Suprapubic skin (tissue), 3 donors: ENCODE results near the gene DYRK2.
"Not testable (repeated sequence)": the region's sequence is repeated elsewhere in the genome, so short reads cannot be mapped to it uniquely, and the experiment has no call there.

Experiments
- CTCF ChIP-seq, 2 donors: fragments of 200-600 bp in 1 of 2; fragments of 450-650 bp in 1 of 2; sonication (generic) in 1 of 2; IDR thresholded peaks; one replicate each; pipeline ENCODE4 v1.5.1; 2016 to 2019; ENCODE audit warnings: antibody characterized with exemption in 2 of 2, mild to moderate bottlenecking in 1 of 2, moderate library complexity in 1 of 2
- POLR2A ChIP-seq, 2 donors: fragments of 450-650 bp; IDR thresholded peaks; one replicate each; pipeline ENCODE4 v1.6.1; 2017; ENCODE audit warnings: antibody characterized with exemption in 2 of 2, mild to moderate bottlenecking in 2 of 2, moderate library complexity in 2 of 2

GRCh38 chr12:67672507-67672906 is 24.0 kb downstream of the DYRK2 start:
- TF ChIP-seq CTCF, POLR2A (IDR thresholded peaks at IDR 0.05): not testable (repeated sequence)
